Spleen (tissue), 7 donors: ENCODE measurements around the gene FAM204A.

Source experiments
- POLR2A ChIP-seq, 3 donors: fragments of 450-650 bp; IDR thresholded peaks; one replicate each; pipeline ENCODE4 v1.5.1; 2017; ENCODE audit warnings: antibody characterized with exemption in 3 of 3, mild to moderate bottlenecking in 1 of 3
- POLR2AphosphoS5 ChIP-seq, 3 donors: sonication (generic); formaldehyde crosslinking; IDR thresholded peaks; one replicate each; pipeline ENCODE4 v1.5.1; 2017; ENCODE audit warnings: antibody characterized with exemption in 3 of 3
- TF ChIP-seq, protein P1 (sequence below), 11 experiments: fragments of 200-600 bp in 7 of 11; fragments of 450-650 bp in 4 of 11; sonication (generic) in 4 of 11; IDR thresholded peaks in 8 of 11; conservative IDR thresholded peaks in 3 of 11; 1 replicate in 7 of 11; 2 replicates in 4 of 11; pipeline versions ENCODE4 v1.4.0 to v1.8.0; 2016 to 2021; ENCODE audit warnings: antibody characterized with exemption in 11 of 11, inconsistent platforms in 4 of 11, mild to moderate bottlenecking in 1 of 11
- donor health status: DM: no; HTN: no; CAD: no; lungs with moderate emphysema.
- donor health status: DM: no; HTN: no; CAD: no.
- donor health status: DM: no; HTN: no; CAD: no.

GRCh38 chr10:118349235-118349634 lies 7.1 kb upstream of the FAM204A start:
- no peak for TF ChIP-seq POLR2A (IDR thresholded peaks at IDR 0.05)
- TF ChIP-seq, protein P1, sequence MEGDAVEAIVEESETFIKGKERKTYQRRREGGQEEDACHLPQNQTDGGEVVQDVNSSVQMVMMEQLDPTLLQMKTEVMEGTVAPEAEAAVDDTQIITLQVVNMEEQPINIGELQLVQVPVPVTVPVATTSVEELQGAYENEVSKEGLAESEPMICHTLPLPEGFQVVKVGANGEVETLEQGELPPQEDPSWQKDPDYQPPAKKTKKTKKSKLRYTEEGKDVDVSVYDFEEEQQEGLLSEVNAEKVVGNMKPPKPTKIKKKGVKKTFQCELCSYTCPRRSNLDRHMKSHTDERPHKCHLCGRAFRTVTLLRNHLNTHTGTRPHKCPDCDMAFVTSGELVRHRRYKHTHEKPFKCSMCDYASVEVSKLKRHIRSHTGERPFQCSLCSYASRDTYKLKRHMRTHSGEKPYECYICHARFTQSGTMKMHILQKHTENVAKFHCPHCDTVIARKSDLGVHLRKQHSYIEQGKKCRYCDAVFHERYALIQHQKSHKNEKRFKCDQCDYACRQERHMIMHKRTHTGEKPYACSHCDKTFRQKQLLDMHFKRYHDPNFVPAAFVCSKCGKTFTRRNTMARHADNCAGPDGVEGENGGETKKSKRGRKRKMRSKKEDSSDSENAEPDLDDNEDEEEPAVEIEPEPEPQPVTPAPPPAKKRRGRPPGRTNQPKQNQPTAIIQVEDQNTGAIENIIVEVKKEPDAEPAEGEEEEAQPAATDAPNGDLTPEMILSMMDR (IDR thresholded peaks at IDR 0.05 in 8 of 11, conservative IDR thresholded peaks at IDR 0.05 in 3 of 11), result no peak
- TF ChIP-seq POLR2AphosphoS5 (IDR thresholded peaks at IDR 0.05), result no peak
